Left hindlimb (tissue), 1 donor: Measurements from ENCODE around the gene ACBD6.
"Not testable (repeated sequence)": the region's sequence is repeated elsewhere in the genome, so short reads cannot be mapped to it uniquely, and the experiment has no call there.

Experiments used
- DNase-seq: peaks from one replicate; pipeline ENCODE4 v3.0.0-alpha.2; 2018

The ACBD6 gene, protein sequence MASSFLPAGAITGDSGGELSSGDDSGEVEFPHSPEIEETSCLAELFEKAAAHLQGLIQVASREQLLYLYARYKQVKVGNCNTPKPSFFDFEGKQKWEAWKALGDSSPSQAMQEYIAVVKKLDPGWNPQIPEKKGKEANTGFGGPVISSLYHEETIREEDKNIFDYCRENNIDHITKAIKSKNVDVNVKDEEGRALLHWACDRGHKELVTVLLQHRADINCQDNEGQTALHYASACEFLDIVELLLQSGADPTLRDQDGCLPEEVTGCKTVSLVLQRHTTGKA

DNA sequence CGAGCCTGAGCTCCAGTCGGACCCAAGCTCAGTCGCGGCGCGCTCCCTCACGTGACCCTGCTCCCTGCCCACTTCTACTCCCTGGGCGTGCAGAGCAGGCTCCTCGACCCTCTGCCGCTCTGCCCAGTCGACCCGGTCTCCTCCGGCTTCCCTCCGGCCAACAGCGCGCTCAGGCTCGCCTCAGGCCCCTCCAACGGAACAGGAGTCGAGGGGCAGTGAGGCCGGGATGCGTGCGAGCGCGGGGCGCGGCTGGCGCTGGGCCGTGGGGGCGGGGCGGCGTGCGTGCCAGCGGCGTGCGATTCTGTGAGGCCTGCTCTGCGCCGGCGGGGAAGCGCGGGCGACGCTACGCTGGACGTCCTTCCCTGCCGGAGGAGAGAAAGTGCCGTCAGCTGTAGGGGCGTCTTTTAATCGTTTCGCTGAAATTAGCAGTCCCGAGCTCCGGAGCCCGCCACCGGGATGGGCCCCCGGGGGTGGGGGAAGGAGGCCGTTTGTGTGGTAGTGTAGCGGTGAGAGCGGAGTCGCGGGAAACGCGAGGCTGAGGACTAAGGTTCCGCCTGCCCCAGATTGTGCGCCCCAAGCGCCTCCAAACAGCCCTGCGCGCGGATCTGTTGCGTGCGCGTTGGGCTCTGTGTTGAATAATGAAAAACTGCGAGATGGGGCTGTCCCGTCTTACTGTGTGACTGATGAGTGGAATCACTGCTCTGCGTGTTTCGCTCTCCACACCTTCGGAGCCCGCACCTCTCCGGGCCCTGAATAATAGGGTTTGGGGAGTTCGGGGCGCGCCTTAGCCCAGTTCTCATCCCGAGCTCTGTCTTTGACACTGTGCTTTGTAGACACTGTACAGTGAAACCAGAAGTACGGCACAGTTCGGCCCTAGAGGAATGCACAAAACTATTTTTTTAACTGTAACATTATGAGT is at the start of gene ACBD6:
Gene ACBD6, minus strand, starts transcription at position 217 of the 919 bp plus-strand sequence. CDS start 311 bp downstream, outside the sequence.
- DNase-seq: peak; percentile 91

DNA sequence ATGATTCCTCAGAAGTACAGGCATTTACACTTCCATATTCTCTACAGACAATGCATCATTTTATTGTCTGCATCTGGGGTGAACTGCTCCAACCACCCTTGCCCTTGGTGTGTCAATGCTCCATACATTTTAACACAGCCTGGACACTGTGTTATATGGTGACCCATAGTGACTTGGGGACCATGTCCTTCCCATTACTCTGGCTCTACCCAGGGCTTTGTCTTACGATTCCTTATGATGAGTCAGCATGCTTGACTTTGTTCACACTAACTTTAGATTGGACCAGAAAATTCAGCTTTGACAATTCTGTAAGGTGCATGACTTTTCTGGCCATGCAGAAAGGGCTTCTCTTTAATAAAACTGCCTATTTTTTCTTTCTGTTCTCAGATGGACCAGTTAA is 49.6 kb upstream of the ACBD6 start:
- DNase-seq: no peak

DNA sequence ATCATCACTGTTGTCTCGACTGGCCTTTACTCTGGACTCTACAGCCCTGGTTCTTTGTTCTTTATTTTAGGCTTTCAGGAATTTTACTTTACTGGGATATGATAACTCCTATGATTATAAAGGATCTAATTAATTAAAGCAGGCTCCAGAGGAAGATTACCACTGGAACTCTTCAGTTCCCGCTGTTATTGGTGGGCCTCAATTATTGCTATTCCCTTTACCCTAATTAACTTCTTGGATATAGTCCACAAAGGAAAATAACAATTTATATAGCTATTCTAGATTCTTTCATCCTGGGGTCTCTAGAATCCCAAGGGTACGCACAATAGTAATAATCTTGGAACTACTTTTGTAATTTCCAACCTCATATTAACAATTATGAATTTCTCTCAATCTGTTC is 47.9 kb upstream of the ACBD6 start:
- DNase-seq: no peak

DNA sequence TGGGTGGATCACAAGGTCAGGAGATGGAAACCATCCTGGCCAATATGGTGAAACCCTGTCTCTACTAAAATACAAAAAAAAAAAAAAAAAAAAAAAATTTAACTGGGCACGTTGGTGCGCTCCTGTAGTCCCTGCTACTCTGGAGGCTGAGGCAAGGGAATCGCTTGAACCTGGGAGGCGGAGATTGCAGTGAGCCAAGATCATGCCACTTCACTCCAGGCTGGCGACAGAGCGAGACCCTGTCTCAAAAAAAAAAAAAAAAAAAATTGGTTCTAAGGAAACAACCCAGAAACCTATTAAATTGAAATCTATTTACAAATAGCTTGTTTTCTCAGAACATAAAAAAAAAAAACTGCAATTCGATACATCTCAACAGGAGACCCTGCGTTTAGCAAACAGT is 47.4 kb upstream of the ACBD6 start:
- DNase-seq: not testable (repeated sequence)

DNA sequence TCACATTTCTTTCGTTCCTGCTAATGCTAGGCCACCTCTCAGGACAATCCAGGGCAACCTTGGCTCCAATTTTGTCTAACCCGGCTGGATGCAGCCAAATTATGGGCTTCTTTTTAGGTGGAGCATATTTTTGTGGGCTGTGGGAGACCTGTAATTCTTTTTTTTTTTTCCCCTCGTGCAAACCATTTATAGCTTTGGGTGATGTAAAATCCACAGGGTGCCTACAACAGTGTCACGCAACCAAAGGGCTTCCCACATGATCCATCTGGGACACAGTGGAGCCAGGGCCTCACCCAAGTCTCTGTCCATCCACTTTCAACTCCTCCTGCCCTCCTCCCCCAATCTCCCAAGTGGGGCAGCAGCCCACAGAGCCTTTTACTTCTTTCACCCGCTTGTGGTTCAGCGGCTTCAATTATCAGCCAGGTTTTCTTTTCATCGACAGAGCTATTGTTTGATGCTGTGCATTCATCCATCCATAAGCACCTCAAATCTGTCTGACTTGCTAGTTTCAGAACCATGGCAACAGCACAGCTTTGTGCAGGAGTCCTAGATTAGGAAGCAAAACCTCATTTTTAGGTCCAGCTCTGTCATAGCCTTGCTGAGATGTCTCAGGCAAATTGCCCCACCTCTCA is 46.4 kb upstream of the ACBD6 start:
- no peak for DNase-seq

DNA sequence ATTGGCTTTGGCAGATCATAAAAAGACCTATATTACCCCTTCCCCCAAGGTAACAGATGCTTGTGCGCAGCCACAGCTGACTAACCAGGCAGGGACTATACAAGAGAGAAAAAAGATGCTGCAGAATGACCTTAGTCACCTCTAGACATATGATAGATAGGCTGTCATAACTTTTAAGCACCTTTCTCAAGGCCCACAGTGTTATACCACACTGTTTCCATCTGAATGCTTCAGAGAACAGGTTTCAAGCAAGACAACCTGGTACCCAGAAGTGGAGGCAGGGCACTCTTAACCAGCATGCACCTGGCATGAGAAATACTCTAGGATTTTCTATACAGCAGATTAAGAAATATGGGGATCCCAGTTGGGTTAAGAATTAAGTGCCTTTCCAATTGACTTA is 43.6 kb upstream of the ACBD6 start:
- DNase-seq: no peak

DNA sequence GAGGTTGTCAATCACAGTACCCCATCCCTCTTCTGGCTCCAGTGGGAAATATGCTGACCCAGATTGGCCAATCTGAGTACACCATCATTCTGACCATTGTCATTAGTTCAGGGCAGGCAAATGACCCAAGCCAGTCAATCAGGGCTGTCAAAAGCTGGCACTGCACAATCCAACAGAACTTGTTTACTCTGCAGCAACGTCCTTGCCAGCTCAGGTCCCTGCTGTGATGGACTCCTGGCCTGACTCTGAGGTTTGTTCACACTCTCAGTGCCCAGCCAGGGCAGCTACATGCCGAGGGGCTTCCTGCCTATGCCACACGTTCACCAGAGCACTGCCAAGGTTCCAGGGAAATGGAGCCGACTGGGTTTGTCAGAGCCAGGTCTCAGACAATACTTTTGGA is 41.7 kb upstream of the ACBD6 start:
- DNase-seq: no peak

DNA sequence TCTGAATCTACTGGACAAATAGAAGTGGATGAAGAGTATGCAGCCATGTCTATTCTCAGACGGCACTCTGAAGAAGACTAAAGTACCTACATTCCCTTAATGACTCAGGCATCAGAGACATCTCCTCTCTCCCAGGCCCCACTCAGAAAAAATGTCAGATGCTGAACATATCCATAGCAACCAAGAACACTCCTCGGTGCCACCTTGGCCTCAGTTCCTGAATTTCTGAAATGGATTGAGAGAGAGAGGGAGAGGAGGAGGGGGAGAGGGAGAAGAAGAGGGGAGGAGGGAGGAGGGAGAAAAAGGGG is 40.4 kb upstream of the ACBD6 start:
- DNase-seq: no peak

DNA sequence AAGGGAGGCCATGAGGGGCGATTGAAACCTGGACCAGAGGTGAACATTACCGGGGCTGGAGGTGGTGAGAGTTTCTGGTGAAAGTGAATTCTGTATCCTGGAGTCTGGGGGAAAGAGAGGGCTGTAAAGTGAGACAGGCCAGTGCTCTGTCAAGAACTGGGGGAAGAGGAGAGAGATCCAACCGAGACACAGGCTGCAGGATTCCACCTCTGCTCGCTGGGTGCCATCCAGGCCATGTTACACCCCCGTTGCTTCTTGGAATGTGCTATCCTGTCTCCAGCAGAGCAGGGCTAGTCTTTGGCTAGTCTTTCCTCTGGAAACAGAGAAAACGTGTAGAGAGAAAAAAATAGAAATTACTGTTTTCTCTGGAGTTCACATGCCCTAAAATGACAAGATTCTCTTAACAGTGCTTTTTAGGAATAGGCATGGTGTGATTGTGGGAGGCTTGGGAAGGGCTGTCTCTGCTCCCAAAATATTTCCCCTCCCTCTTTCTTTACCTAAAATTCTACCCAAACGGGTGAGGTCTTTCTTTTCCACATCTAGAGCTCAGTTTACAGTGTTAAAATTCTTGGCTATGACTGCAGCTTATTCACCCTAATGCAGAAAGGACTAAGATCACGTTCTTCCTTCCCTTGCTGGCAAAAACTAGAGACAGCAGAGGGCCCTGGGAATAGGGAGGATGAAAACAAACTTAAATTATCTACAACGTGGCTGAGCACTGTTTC is 39.9 kb upstream of the ACBD6 start:
- no peak for DNase-seq

DNA sequence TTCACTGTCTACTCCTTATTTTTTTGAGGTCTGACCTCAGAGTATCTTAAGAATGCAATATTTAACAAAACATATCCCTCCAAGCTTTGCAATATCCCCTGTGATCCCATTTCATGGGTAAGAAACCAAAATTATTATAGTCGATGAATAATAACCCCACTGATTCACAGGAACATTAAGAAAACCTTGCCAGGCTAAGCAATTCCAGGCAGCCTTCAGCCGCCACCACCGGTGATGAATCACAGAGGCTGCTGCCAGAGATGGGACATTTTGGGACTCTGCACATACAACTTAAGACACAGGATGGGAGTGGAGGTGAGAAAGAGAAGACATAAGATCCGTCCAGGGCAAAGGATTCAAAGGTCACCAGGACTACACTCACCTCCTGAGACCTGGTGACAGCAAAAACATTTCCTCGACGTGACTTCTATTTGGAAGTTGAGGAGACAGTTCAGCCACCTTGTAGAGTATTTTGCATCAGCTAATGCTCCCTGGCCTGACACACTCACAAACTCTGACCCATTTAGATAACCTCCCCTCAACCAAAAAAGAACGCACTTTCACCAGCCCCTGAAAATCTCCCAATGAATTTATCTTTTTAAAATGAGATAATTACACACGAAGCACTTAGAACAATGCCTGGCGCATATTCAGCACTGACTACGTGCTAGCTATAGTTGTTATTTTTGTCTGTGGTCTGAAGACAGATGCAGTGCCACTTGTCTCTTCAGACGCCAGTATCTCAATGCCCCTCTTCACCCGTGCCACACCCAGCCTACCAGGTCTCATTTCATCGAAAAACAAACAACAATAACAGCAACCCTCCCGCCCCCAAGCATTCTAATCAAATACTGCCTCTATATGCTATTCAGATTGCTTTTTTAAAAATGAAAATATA is 38.6 kb upstream of the ACBD6 start:
- DNase-seq: no peak

DNA sequence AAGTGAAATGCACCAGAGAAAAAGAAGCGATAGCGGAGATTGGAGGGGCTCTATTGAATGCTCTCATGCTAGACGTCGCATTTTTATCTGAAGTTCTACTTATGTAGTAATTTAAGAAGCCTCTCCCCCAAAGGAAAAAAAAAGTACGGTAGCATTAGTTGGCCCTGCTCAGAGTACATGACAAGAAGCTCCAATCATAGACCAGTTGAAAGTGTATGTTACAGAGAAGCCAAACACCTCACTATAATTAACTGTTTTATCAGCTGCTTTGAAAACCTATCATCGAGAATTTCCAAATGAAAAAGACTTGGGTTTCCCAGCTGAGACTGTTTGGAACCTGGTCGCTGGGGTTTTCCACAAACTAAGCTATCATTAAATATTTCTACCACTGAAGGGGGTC is 36.8 kb upstream of the ACBD6 start:
- no peak for DNase-seq

DNA sequence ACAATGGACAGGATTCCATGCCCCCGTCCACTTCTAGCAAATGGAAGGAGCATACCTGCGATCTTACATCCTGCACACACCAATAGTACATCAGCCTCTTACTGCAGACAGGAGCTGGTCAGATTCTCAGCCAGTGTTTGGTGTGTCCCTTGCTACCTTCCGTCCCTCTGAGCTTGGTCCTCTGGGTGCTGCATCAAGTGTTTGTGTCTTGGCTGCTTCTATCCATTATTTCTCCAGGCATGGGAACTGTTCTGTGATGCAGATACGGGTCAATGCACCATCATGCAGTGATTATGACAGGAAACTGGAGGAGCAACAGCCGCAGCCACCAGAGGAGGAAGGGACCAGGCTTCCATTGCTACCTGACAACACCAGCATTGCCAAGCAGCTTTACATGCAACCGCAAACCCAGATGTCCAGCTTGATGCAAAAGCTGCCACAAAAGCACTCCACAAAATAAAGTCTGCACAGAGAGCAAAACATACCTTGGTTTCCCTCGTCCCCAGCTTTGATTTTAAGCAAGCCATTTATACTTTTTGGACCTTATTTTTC is 34.5 kb upstream of the ACBD6 start:
- DNase-seq: no peak

DNA sequence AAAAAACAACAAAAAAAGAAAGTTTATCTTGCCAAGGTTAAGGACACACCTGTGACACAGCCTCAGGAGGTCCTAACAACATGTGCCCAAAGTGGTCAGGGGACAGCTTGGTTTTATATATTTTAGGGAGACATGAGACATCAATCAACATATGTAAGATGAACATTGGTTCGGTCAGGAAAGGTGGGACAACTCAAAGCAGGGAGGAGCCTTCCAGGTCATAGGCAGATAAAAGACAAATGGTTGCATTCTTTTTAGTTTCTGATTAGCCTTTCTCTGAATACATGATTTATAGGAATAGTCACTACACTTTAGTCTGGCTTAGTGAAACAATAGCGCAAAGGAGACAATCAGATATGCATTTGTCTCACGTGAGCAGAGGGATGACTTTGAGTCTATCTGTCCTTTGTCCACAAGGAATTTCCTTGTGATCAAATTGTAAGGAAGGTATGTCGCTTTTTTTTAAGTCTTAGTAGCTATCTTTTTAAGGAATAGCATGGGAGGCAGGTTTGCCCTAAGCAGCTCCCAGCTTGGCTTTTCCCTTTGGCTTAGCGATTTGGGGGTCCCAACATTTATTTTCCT is 33.1 kb upstream of the ACBD6 start:
- no peak for DNase-seq

DNA sequence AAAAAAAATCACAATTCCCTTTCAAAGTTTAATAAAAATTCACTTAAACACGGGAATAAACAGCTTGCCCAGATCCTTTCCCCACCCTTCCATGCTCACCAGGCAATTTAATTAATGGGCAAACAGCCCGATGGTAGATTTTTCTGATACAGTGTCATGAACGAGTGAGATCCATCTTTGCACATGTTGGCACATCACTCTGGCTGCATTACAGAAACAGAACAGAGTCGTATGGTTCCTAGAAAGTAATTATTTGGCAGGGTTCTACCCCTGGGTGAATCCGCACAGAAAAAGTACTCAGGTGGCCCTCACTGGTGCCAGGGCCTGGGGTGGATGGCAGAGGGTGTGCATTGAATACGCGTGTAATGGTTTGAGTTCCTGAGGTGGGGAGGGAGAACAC is 31.8 kb upstream of the ACBD6 start:
- no peak for DNase-seq

DNA sequence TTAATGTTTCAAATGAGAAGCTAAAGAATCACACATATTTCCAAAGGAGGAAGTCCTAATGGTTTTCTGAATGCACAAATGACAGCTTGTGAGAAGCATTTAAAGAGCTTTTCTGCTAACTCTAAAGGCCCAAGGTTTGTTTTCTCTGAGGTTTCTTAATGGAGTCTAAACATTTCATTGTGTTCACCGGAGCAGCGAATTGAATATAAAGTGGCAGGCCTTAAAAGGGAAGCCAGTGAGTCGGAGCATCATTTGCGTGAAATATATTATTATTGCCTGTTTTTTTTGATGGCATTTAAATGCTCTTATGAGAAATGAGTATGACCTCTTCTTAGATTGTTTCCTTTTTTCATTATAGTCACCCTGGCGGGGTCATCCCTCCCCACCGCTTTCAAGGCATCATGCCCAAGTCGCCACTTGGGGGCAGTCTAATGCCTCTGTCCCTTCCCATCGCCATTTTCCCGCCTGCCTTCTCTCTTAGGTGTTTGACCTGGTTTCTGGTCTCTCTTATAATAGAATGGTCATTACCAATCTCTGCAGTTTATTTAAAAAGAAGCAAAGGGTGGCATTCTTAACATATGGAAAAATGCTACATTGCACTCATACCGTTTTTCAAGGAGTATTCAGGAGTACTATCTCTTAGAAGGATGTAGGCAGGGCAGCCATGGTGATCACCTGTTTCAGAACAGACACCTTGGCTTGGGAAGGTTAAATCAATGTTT is 31.1 kb upstream of the ACBD6 start:
- peak; percentile 50 for DNase-seq

DNA sequence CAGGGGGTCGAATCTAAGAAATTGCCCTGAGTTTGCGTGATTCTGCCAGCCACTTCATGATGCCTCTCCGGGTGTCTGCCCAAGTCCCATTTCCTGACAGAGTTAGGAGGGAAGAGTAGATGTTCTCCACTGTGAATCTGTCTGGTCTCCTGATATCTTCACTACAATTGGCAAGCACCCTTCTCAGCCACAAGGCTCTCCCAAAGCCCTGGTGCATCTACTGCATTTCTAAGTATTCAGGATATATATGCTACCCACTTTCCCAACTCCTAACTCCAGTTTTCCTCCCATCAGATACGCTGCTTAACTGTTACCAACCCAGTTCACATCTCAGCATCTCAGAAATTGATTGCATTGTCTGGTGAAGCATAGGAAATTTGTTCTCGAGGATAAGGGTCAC is 30.5 kb upstream of the ACBD6 start:
- DNase-seq: no peak

DNA sequence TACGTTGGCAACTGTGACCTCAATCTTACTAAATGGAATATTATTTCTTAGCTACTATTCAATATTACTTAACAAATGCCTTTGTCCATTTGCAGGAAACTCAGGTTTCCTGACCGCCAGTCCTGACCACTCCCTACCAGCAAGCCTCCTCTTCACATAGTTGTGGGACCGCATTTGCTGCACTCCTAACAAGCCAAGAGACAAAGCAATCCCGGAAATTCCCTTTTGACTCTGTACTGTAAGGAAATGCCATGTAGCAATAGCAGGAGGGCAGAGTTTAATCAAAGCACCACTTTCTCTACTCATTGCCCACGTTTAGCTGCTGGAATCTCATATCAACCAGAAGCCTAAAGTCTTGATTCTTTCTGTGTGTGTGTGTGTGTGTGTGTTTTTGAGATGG is 28.1 kb upstream of the ACBD6 start:
- no peak for DNase-seq

DNA sequence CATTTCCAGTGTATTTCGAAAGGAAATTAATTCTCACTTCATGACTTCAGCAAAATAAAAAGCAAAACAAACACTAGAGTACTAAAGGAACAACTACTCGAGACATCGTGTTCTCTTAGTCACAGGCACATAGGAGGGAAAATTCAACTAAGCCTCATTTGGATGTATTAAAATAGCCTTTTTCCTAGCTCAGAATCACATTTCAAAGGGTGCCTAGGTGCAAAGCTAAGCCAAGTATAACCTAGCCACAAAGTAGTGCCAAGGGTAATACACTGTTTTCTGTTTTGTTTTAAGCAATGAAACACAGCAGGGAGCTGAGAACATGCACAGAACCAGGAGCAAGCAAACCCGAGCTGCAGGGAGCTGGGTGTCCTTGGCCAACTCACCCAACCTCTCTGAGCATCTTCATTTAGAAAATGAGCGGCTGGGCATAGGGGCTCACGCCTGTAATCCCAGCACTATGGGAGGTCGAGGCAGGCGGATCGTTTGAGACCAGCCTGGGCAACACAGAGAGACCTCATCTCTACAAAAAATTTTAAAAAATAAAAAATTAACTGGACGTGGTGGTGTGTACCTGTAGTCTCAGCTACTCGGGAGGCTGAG is 26.6 kb upstream of the ACBD6 start:
- DNase-seq: no peak

DNA sequence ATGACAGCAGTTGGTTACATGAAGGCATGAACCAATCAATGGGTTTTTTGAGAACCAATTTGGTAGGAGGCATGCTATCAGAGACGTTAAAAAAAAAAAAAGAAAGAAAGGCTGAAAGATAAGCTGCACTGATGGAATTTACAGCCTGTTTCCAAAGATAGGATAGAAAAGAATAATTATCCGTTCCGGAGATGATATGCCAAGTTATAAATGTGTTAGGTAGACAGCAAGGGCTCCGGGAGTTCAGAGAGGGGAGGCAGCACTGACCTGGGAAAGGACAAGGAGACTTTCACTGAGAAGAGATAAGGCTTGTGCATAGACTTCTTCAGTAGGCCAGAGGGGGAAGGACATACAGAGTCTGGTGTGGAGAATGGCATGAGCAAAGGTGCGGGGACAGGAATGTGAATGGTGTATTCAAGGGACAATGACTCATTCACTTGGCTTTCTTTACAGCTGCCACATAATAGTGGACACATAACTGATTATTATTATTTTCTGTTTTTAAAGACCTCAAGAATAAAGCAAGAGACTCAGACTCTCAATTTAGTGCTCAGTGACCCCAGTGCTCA is 24.8 kb upstream of the ACBD6 start:
- no peak for DNase-seq

DNA sequence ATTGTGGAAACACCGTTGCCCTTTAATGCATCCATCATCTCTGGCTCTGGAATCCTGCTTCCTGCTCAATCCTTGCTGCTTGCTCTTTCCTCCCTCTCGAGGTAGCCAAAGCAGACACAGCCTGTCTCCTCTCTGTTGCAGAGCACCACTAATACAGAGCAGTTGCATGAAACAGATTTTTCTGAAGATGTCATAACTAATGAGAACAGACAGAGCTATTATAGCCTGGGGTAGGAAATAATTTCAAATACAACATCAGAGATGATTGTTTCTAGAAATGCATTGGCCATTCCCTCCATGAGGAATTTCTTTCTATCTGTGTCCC is 23.3 kb upstream of the ACBD6 start:
- no peak for DNase-seq
